Spleen (tissue), 11 donors: Measurements from ENCODE around the gene MDFIC2. TPM values are rescaled to one million over a fixed set of nuclear protein-coding genes. Genes with fewer than 3 reads are reported as not detected.
"Not testable (repeated sequence)": the region's sequence is repeated elsewhere in the genome, so short reads cannot be mapped to it uniquely, and the experiment has no call there.

Experiments
- DNase-seq: peaks from one replicate; pipeline ENCODE4 v3.0.0-alpha.2; 2020
- H3K27ac ChIP-seq, 8 donors: fragments of 200-600 bp; sonication (generic) in 7 of 8; 1 replicate in 4 of 8; 2 replicates in 4 of 8; pipeline versions ENCODE4 v1.5.0 to v1.8.0; 2016 to 2021; ENCODE audit warnings: inconsistent platforms in 4 of 8, mild to moderate bottlenecking in 4 of 8, moderate library complexity in 1 of 8
- H3K27me3 ChIP-seq, 7 donors: fragments of 200-600 bp; sonication (generic) in 6 of 7; replicated peaks in 1 of 7; 1 replicate in 4 of 7; 2 replicates in 3 of 7; pipeline versions ENCODE4 v1.5.0 to v1.8.0; 2016 to 2021; ENCODE audit warnings: inconsistent platforms in 3 of 7, mild to moderate bottlenecking in 1 of 7
- H3K36me3 ChIP-seq, 6 donors: fragments of 200-600 bp; sonication (generic) in 5 of 6; 1 replicate in 4 of 6; 2 replicates in 2 of 6; pipeline versions ENCODE4 v1.5.0 to v1.8.0; 2016 to 2021; ENCODE audit warnings: inconsistent platforms in 2 of 6
- H3K4me1 ChIP-seq, 6 donors: fragments of 200-600 bp; sonication (generic) in 5 of 6; 1 replicate in 3 of 6; 2 replicates in 3 of 6; pipeline versions ENCODE4 v1.5.0 to v1.8.0; 2016 to 2021; ENCODE audit warnings: inconsistent platforms in 3 of 6
- H3K4me3 ChIP-seq, 8 donors: fragments of 200-600 bp; sonication (generic) in 7 of 8; 1 replicate in 4 of 8; 2 replicates in 4 of 8; pipeline versions ENCODE4 v1.5.0 to v1.8.0; 2016 to 2021; ENCODE audit warnings: inconsistent platforms in 4 of 8, mild to moderate bottlenecking in 4 of 8, moderate library complexity in 2 of 8
- H3K9me3 ChIP-seq, 8 donors: fragments of 200-600 bp; sonication (generic) in 7 of 8; 1 replicate in 4 of 8; 2 replicates in 4 of 8; pipeline versions ENCODE4 v1.5.0 to v1.8.0; 2016 to 2021; ENCODE audit warnings: inconsistent platforms in 4 of 8
- CTCF ChIP-seq, 11 experiments: fragments of 200-600 bp in 7 of 11; fragments of 450-650 bp in 4 of 11; sonication (generic) in 4 of 11; IDR thresholded peaks in 8 of 11; conservative IDR thresholded peaks in 3 of 11; 1 replicate in 7 of 11; 2 replicates in 4 of 11; pipeline versions ENCODE4 v1.4.0 to v1.8.0; 2016 to 2021; ENCODE audit warnings: antibody characterized with exemption in 11 of 11, inconsistent platforms in 4 of 11, mild to moderate bottlenecking in 1 of 11
- POLR2A ChIP-seq, 3 donors: fragments of 450-650 bp; IDR thresholded peaks; one replicate each; pipeline ENCODE4 v1.5.1; 2017; ENCODE audit warnings: antibody characterized with exemption in 3 of 3, mild to moderate bottlenecking in 1 of 3
- POLR2AphosphoS5 ChIP-seq, 3 donors: sonication (generic); formaldehyde crosslinking; IDR thresholded peaks; one replicate each; pipeline ENCODE4 v1.5.1; 2017; ENCODE audit warnings: antibody characterized with exemption in 3 of 3
- whole genome bisulfite sequencing, 5 donors: extraction: QIAGEN DNeasy Blood & Tissue Kit in 3 of 5; methylation state at CpG; one replicate each; pipeline versions ENCODE4 v1.1.5 to v1.1.7; 2013 to 2018; 5-methylcytosine and 5-hydroxymethylcytosine counted together
- intact Hi-C: fragments of 100-400 bp; cut with DNase I; formaldehyde crosslinking; loops from one replicate; pipeline ENCODE4 v1.15.0; 2023; ENCODE audit warnings: low total_unique reads
- polyA plus RNA-seq, 3 donors: library from polyadenylated mRNA; stranded (reverse); fragments of 200-250 nt; gene quantifications; one replicate each; pipeline ENCODE4 v1.2.1, GENCODE V29; 2013
- total RNA-seq, 7 donors: library from RNA; depleted of rRNA in 3 of 7; stranded (reverse); fragments of >200 nt in 3 of 7; fragmentation: NEBNext Ultra II Directional in 4 of 7; extraction: Animal tissue kit (Norgen Biotek cat#: 25700) in 4 of 7; gene quantifications; one replicate each; pipeline versions ENCODE4 v1.1.0 to v1.2.1, GENCODE V29; 2016 to 2021
- donor health status: healthy with polysubstance abuse.
- donor health status: DM: no; HTN: no; CAD: no; lungs with moderate emphysema.
- donor health status: DM: no; HTN: no; CAD: no.
- donor health status: Bipolar disorder and iron deficiency.
- donor health status: healthy.
- donor health status: DM: no; HTN: no; CAD: no.
- donor health status: DM: yes; HTN: yes; CAD: no.

MDFIC2 gene
- total and polyA plus RNA-seq, 10 donors = not detected

- H3K9me3 ChIP-seq = no peaks in the 10 kb centered on the region
- H3K4me3 ChIP-seq = no peak overlapping the region
- DNase-seq = no peak
- H3K36me3 ChIP-seq = no peaks in the 10 kb centered on the region
- intact Hi-C loops = no loop called here
- no peaks in the 10 kb centered on the region for H3K4me1 ChIP-seq
- 65 to 85% (median 69%) methylated on average over 3 of the region's 3 CpGs for WGBS, 5 donors
- H3K27me3 ChIP-seq = no peaks in the 10 kb centered on the region
- no peak overlapping the region for H3K27ac ChIP-seq
- TF ChIP-seq CTCF (IDR thresholded peaks at IDR 0.05 in 8 of 11, conservative IDR thresholded peaks at IDR 0.05 in 3 of 11) (no peak), POLR2AphosphoS5 (IDR thresholded peaks at IDR 0.05) (no peak), POLR2A (IDR thresholded peaks at IDR 0.05) (no peak)
These were observed 14.1 kb downstream of the MDFIC2 start for GRCh38 chr3:70298385-70298784.

- H3K9me3 ChIP-seq = peaks cover 0 to 5% (median 0%) of the 10 kb centered on the region in 8 donors
- DNase-seq = no peak
- no peak overlapping the region for H3K27ac ChIP-seq
- H3K36me3 ChIP-seq = no peaks in the 10 kb centered on the region
- no peaks in the 10 kb centered on the region for H3K4me1 ChIP-seq
- WGBS, 5 donors = 94 to 100% (median 99%) methylated on average over 2 of the region's 2 CpGs
- H3K4me3 ChIP-seq = no peak overlapping the region
- H3K27me3 ChIP-seq = no peaks in the 10 kb centered on the region
- TF ChIP-seq CTCF (IDR thresholded peaks at IDR 0.05 in 8 of 11, conservative IDR thresholded peaks at IDR 0.05 in 3 of 11) (no peak), POLR2AphosphoS5 (IDR thresholded peaks at IDR 0.05) (no peak), POLR2A (IDR thresholded peaks at IDR 0.05) (no peak)
- intact Hi-C loops = no loop called here
These were observed 21.3 kb downstream of the MDFIC2 start for GRCh38 chr3:70291097-70291482.

DNA sequence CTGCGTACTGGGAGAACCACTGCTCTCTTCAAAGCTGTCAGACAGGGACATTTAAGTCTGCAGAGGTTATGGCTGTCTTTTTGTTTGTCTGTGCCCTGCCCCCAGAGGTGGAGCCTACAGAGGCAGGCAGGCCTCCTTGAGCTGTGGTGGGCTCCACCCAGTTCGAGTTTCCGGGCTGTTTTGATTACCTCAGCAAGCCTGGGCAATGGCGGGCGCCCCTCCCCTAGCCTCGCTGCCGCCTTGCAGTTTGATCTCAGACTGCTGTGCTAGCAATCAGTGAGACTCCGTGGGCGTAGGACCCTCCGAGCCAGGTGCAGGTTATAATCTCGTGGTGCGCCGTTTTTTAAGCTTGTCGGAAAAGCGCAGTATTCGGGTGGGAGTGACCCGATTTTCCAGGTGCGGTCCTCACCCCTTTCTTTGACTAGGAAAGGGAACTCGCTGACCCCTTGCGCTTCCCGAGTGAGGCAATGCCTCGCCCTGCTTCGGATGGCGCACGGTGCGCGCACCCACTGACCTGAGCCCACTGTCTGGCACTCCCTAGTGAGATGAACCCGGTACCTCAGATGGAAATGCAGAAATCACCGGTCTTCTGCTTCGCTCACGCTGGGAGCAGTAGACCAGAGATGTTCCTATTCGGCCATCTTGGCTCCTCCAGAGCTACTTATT is 21.9 kb downstream of the MDFIC2 start:
- DNase-seq, H3K27me3 ChIP-seq, H3K9me3 ChIP-seq, H3K36me3 ChIP-seq, H3K4me3 ChIP-seq, intact Hi-C loops, H3K4me1 ChIP-seq, H3K27ac ChIP-seq: not testable (repeated sequence)
- WGBS, 5 donors = 90 to 96% (median 94%) methylated on average over 25 to 32 of the region's 32 CpGs

GRCh38 chr3:70281663-70282062 is 30.8 kb downstream of the MDFIC2 start:
- Histone ChIP-seq H3K4me3 (no peak overlapping the region), H3K9me3 (peaks cover 0 to 9% (median 2%) of the 10 kb centered on the region in 8 donors), H3K36me3 (no peaks in the 10 kb centered on the region), H3K27me3 (no peaks in the 10 kb centered on the region), H3K4me1 (no peaks in the 10 kb centered on the region), H3K27ac (no peak overlapping the region)
- WGBS, 5 donors = 79 to 92% (median 86%) methylated on average over 2 of the region's 2 CpGs
- DNase-seq = no peak
- TF ChIP-seq CTCF (IDR thresholded peaks at IDR 0.05 in 8 of 11, conservative IDR thresholded peaks at IDR 0.05 in 3 of 11) (no peak), POLR2A (IDR thresholded peaks at IDR 0.05) (no peak), POLR2AphosphoS5 (IDR thresholded peaks at IDR 0.05) (no peak)
- intact Hi-C loops = no loop called here

DNA sequence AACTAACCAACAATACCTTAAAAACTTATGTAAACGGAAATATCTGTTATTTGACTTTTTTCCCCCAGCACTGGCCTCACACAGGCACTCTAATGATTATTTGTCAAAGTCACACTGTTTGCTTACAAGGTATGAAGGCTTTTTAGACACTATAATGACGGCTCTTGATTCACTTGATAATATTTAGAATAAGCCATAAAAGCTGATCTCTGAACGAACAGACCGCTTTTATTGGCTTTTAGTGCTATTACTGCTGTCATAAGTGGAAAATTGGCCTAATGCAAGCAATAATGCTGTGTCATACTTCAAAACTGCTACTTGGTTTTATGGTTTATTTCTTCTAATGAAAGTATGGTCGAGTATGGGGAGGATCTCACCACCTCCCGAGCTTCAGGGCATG is 35.1 kb downstream of the MDFIC2 start:
- intact Hi-C loops = no loop called here
- Histone ChIP-seq H3K27ac (no peak overlapping the region), H3K9me3 (no peaks in the 10 kb centered on the region), H3K36me3 (no peaks in the 10 kb centered on the region), H3K27me3 (no peaks in the 10 kb centered on the region), H3K4me1 (no peaks in the 10 kb centered on the region), H3K4me3 (no peak overlapping the region)
- DNase-seq = no peak
- TF ChIP-seq POLR2A (IDR thresholded peaks at IDR 0.05) (no peak), CTCF (IDR thresholded peaks at IDR 0.05 in 8 of 11, conservative IDR thresholded peaks at IDR 0.05 in 3 of 11) (no peak), POLR2AphosphoS5 (IDR thresholded peaks at IDR 0.05) (no peak)
- WGBS, 5 donors = 60 to 80% (median 75%) methylated on average over 6 of the region's 6 CpGs
